Stimulated activated CD8-positive, alpha-beta memory T cell treated with anti-CD3 and anti-CD28 coated beads, Interleukin-4, amount 100 ng/mL, for 4 hours (primary cell): ENCODE measurements around the gene KRTAP5-6.

Experiments used
- DNase-seq, 2 donors: peaks; one replicate each; pipeline ENCODE4 v3.0.0-alpha.2; 2020; ENCODE audit warnings: low read depth in 2 of 2, low spot score in 1 of 2

KRTAP5-6 gene

GRCh38 chr11:1701091-1701807 lies 4.3 kb downstream of the KRTAP5-6 start:
- no peak for DNase-seq

GRCh38 chr11:1702506-1702905 lies 5.5 kb downstream of the KRTAP5-6 start:
- DNase-seq: no peak

GRCh38 chr11:1703146-1703545 lies 6.2 kb downstream of the KRTAP5-6 start:
- DNase-seq: no peak

- DNase-seq: no peak
Observed at GRCh38 chr11:1705126-1706052, 8.4 kb downstream of the KRTAP5-6 start.

GRCh38 chr11:1706634-1707400 lies 9.8 kb downstream of the KRTAP5-6 start:
- DNase-seq: no peak

GRCh38 chr11:1707751-1708150 lies 10.8 kb downstream of the KRTAP5-6 start:
- DNase-seq: no peak

GRCh38 chr11:1708716-1709115 lies 11.7 kb downstream of the KRTAP5-6 start:
- DNase-seq: no peak

GRCh38 chr11:1714908-1715885 lies 18.2 kb downstream of the KRTAP5-6 start:
- no peak for DNase-seq

GRCh38 chr11:1717745-1718144 lies 20.8 kb downstream of the KRTAP5-6 start:
- no peak for DNase-seq

GRCh38 chr11:1718326-1718725 lies 21.3 kb downstream of the KRTAP5-6 start:
- DNase-seq: no peak

- no peak for DNase-seq
Observed at GRCh38 chr11:1719781-1720180, 22.8 kb downstream of the KRTAP5-6 start.

- no peak for DNase-seq
Observed at GRCh38 chr11:1727096-1727690, 30.2 kb downstream of the KRTAP5-6 start.

- DNase-seq: no peak
Observed at GRCh38 chr11:1727861-1728260, 30.9 kb downstream of the KRTAP5-6 start.

- no peak for DNase-seq
Observed at GRCh38 chr11:1728301-1728700, 31.3 kb downstream of the KRTAP5-6 start.

- DNase-seq: no peak
Observed at GRCh38 chr11:1728931-1729691, 32.1 kb downstream of the KRTAP5-6 start.

- no peak for DNase-seq
Observed at GRCh38 chr11:1729692-1730011, 32.7 kb downstream of the KRTAP5-6 start.

GRCh38 chr11:1730059-1730629 lies 33.1 kb downstream of the KRTAP5-6 start:
- DNase-seq: no peak

- no peak for DNase-seq
Observed at GRCh38 chr11:1731451-1732059, 34.6 kb downstream of the KRTAP5-6 start.
